ENCODE measurements around the gene SCAMP5.
A peak's percentile ranks its signal among the peaks of the same experiment; 100 is the strongest.

The SCAMP5 gene

GRCh38 chr15:74977599-74977998 lies 17.8 kb upstream of the SCAMP5 start:
- no peak for DNase-seq (ENCODE audit: low spot score)

GRCh38 chr15:74978077-74978476 lies 17.3 kb upstream of the SCAMP5 start:
- no peak for DNase-seq (ENCODE audit: low spot score)

GRCh38 chr15:74978503-74978902 lies 16.9 kb upstream of the SCAMP5 start:
- DNase-seq (ENCODE audit: low spot score) = no peak

GRCh38 chr15:74982183-74982582 lies 13.2 kb upstream of the SCAMP5 start:
- DNase-seq (ENCODE audit: low spot score) = no peak

- peak; percentile 63 for DNase-seq (ENCODE audit: low spot score)
These were observed 11.6 kb upstream of the SCAMP5 start for GRCh38 chr15:74983725-74984231.

- DNase-seq (ENCODE audit: low spot score) = peak; percentile 68
These were observed 7.2 kb upstream of the SCAMP5 start for GRCh38 chr15:74988007-74988800.

GRCh38 chr15:74989527-74989926 lies 5.8 kb upstream of the SCAMP5 start:
- no peak for DNase-seq (ENCODE audit: low spot score)

- no peak for DNase-seq (ENCODE audit: low spot score)
These were observed 2.7 kb upstream of the SCAMP5 start for GRCh38 chr15:74992619-74993018.

- DNase-seq (ENCODE audit: low spot score) = no peak
These were observed 1.1 kb upstream of the SCAMP5 start for GRCh38 chr15:74994236-74994635.

GRCh38 chr15:74994685-74995084 lies 678 bp upstream of the SCAMP5 start:
- DNase-seq (ENCODE audit: low spot score) = no peak

- peak; percentile 17 for DNase-seq (ENCODE audit: low spot score)
These were observed 709 bp downstream of the SCAMP5 start for GRCh38 chr15:74995779-74996765.

GRCh38 chr15:74997141-74997540 lies 1.8 kb downstream of the SCAMP5 start:
- DNase-seq (ENCODE audit: low spot score) = peak; percentile 58

- DNase-seq (ENCODE audit: low spot score) = no peak
These were observed 2.2 kb downstream of the SCAMP5 start for GRCh38 chr15:74997543-74997942.

- DNase-seq (ENCODE audit: low spot score) = no peak
These were observed 5.9 kb downstream of the SCAMP5 start for GRCh38 chr15:75001310-75001709.

- no peak for DNase-seq (ENCODE audit: low spot score)
These were observed 7.0 kb downstream of the SCAMP5 start for GRCh38 chr15:75002398-75002797.

GRCh38 chr15:75007216-75007615 lies 11.9 kb downstream of the SCAMP5 start:
- no peak for DNase-seq (ENCODE audit: low spot score)

- DNase-seq (ENCODE audit: low spot score) = no peak
These were observed 12.9 kb downstream of the SCAMP5 start for GRCh38 chr15:75008221-75008625.

- no peak for DNase-seq (ENCODE audit: low spot score)
These were observed 13.4 kb downstream of the SCAMP5 start for GRCh38 chr15:75008629-75009326.

- no peak for DNase-seq (ENCODE audit: low spot score)
These were observed 21.1 kb downstream of the SCAMP5 start for GRCh38 chr15:75016431-75016830.

- DNase-seq (ENCODE audit: low spot score) = no peak
These were observed 24.6 kb downstream of the SCAMP5 start for GRCh38 chr15:75019916-75020315.

GRCh38 chr15:75021341-75021740 lies 26.0 kb downstream of the SCAMP5 start:
- DNase-seq (ENCODE audit: low spot score) = no peak

GRCh38 chr15:75022783-75023180 lies 27.4 kb downstream of the SCAMP5 start:
- DNase-seq (ENCODE audit: low spot score) = no peak

All from kidney capillary endothelial cell (primary cell).